IMR-90 (cell line): Measurements from ENCODE around the gene SEC61B. TPM values are rescaled to one million over a fixed set of nuclear protein-coding genes. Genes with fewer than 3 reads are reported as not detected.

Experiments
- ATAC-seq: fragments of 200-7000 bp; cut with Tn5 transposase; 2 replicates; pipeline ENCODE4 v1.9.1; 2020; ENCODE audit warnings: low read depth, mild to moderate bottlenecking, moderate library complexity
- BruUV-seq: library from RNA; stranded (reverse); fragments of 400-500 nt; replicated peaks from 2 replicates; lab custom pipeline; 2021; lab: Mats Ljungman, UMichigan
- CTCF ChIA-PET: fragments of 300-600 bp; formaldehyde crosslinking; extraction: SDS; loops from one replicate; lab custom pipeline; 2021; ENCODE audit warnings: antibody characterized with exemption; lab: Yijun Ruan, JAX
- POLR2A ChIA-PET: fragments of 300-600 bp; sonication (Branson Sonifier 250); formaldehyde crosslinking; loops from one replicate; lab custom pipeline; 2022; ENCODE audit warnings: antibody characterized with exemption; ENCODE audit not compliant: unreplicated experiment; lab: Charles Lee
- DNase-seq: peaks from one replicate; pipeline ENCODE4 v3.0.0; 2013
- H2AFZ ChIP-seq: replicated peaks from 2 replicates; pipeline ENCODE3; 2013; ENCODE audit warnings: low read length, mild to moderate bottlenecking; ENCODE audit not compliant: poor library complexity
- H2AK5ac ChIP-seq: 2 replicates; pipeline ENCODE4 v1.6.1; 2013; ENCODE audit warnings: low read depth, low read length, inconsistent platforms
- H2AK9ac ChIP-seq: replicated peaks from 2 replicates; pipeline ENCODE3; 2013; ENCODE audit warnings: mild to moderate bottlenecking, low read depth, low read length, moderate library complexity; ENCODE audit not compliant: poor library complexity
- H2BK120ac ChIP-seq: 2 replicates; pipeline ENCODE4 v1.6.1; 2013; ENCODE audit warnings: low read depth, low read length, inconsistent platforms
- H2BK15ac ChIP-seq: 3 replicates; pipeline ENCODE4 v1.6.1; 2013; ENCODE audit warnings: low read depth, low read length, inconsistent platforms
- H2BK20ac ChIP-seq: 2 replicates; pipeline ENCODE4 v1.6.1; 2013; ENCODE audit warnings: low read depth, mild to moderate bottlenecking, inconsistent platforms, low read length, moderate library complexity
- H2BK5ac ChIP-seq: 2 replicates; pipeline ENCODE4 v1.6.1; 2013; ENCODE audit warnings: mild to moderate bottlenecking, low read depth, low read length, inconsistent platforms; ENCODE audit not compliant: poor library complexity, severe bottlenecking
- H3K14ac ChIP-seq: replicated peaks from 2 replicates; pipeline ENCODE4 v1.6.1; 2013; ENCODE audit warnings: low read depth, low read length, inconsistent platforms
- H3K18ac ChIP-seq: 2 replicates; pipeline ENCODE4 v1.6.1; 2013; ENCODE audit warnings: low read depth, low read length, control low read depth
- H3K23ac ChIP-seq: 2 replicates; pipeline ENCODE4 v1.6.1; 2013; ENCODE audit warnings: low read depth, low read length, inconsistent platforms
- H3K27ac ChIP-seq: 2 replicates; pipeline ENCODE4 v1.5.1; 2013; ENCODE audit warnings: mild to moderate bottlenecking, control low read depth, low read length; ENCODE audit not compliant: insufficient read depth
- H3K27me3 ChIP-seq: 2 replicates; pipeline ENCODE4 v1.6.1; 2013; ENCODE audit warnings: low read length; ENCODE audit not compliant: control insufficient read depth, insufficient read depth
- H3K36me3 ChIP-seq: 2 replicates; pipeline ENCODE4 v1.6.1; 2013; ENCODE audit warnings: low read length, mixed read lengths; ENCODE audit not compliant: control insufficient read depth, insufficient read depth
- H3K4ac ChIP-seq: 2 replicates; pipeline ENCODE4 v1.6.1; 2013; ENCODE audit warnings: low read depth, low read length, inconsistent platforms
- H3K4me1 ChIP-seq: 2 replicates; pipeline ENCODE4 v1.6.1; 2013; ENCODE audit warnings: low read length, mixed read lengths; ENCODE audit not compliant: control insufficient read depth, insufficient read depth
- H3K4me2 ChIP-seq: 2 replicates; pipeline ENCODE4 v1.6.1; 2013; ENCODE audit warnings: low read depth, mild to moderate bottlenecking, control low read depth, low read length, moderate library complexity
- H3K4me3 ChIP-seq: 2 replicates; pipeline ENCODE4 v1.5.1; 2013; ENCODE audit warnings: low read depth, mild to moderate bottlenecking, control low read depth, low read length, moderate library complexity; ENCODE audit not compliant: insufficient read depth
- H3K56ac ChIP-seq: 2 replicates; pipeline ENCODE4 v1.6.1; 2013; ENCODE audit warnings: low read length, inconsistent platforms; ENCODE audit not compliant: insufficient read depth; ENCODE audit errors: extremely low read depth
- H3K79me1 ChIP-seq, 2 experiments: 2 replicates each; pipeline ENCODE4 v1.6.1; 2013; ENCODE audit warnings: low read length in 2 of 2, inconsistent platforms in 1 of 2, low read depth in 1 of 2
- H3K9ac ChIP-seq: 2 replicates; pipeline ENCODE4 v1.6.1; 2013; ENCODE audit warnings: low read depth, low read length, control low read depth
- H3K9me1 ChIP-seq: 2 replicates; pipeline ENCODE4 v1.6.1; 2013; ENCODE audit warnings: low read length, inconsistent platforms; ENCODE audit not compliant: insufficient read depth
- H3K9me3 ChIP-seq: 2 replicates; pipeline ENCODE4 v1.6.1; 2013; ENCODE audit warnings: low read length; ENCODE audit not compliant: control insufficient read depth, insufficient read depth
- H4K20me1 ChIP-seq: 2 replicates; pipeline ENCODE4 v1.6.1; 2013; ENCODE audit warnings: low read length, inconsistent platforms; ENCODE audit not compliant: insufficient read depth
- H4K5ac ChIP-seq: 2 replicates; pipeline ENCODE4 v1.6.1; 2013; ENCODE audit warnings: mild to moderate bottlenecking, low read depth, low read length, control low read depth
- H4K8ac ChIP-seq, 2 experiments: 2 replicates each; pipeline ENCODE4 v1.6.1; 2013; ENCODE audit warnings: low read depth in 2 of 2, low read length in 2 of 2, control low read depth in 1 of 2, inconsistent platforms in 1 of 2
- H4K91ac ChIP-seq: 2 replicates; pipeline ENCODE4 v1.6.1; 2013; ENCODE audit warnings: low read depth, low read length, inconsistent platforms; ENCODE audit not compliant: insufficient read depth
- BHLHE40 ChIP-seq: fragments of 150-350 bp; IDR thresholded peaks from 2 replicates; pipeline ENCODE4 v1.6.1; 2016; ENCODE audit warnings: mild to moderate bottlenecking, low read depth, low read length
- CEBPB ChIP-seq: IDR thresholded peaks from 2 replicates; pipeline ENCODE4 v1.6.1; 2012; ENCODE audit warnings: low read depth, low read length, improper control_type of control experiment
- FOS ChIP-seq: fragments of 150-350 bp; IDR thresholded peaks from 2 replicates; pipeline ENCODE4 v1.6.1; 2016; ENCODE audit warnings: low read depth, low read length
- MAFK ChIP-seq: IDR thresholded peaks from 2 replicates; pipeline ENCODE4 v1.6.1; 2012; ENCODE audit warnings: low read depth, low read length, improper control_type of control experiment
- WGBS, 2 experiments: methylation state at CpG; one replicate each; pipeline versions ENCODE4 v1.1.5 to v1.1.7; 2013; ENCODE audit warnings: missing lambda C conversion rate in 2 of 2; ENCODE audit not compliant: insufficient read length in 1 of 2; ENCODE audit errors: extremely low coverage in 2 of 2; 5-methylcytosine and 5-hydroxymethylcytosine counted together
- dilution Hi-C: fragments of 300-500 bp; cut with HindIII; formaldehyde crosslinking; loops from one replicate; pipeline ENCODE4 v1.14.3; 2018; ENCODE audit warnings: low sequenced_read_pairs; ENCODE audit not compliant: unreplicated experiment
- in situ Hi-C: fragments of 300-500 bp; cut with MboI; formaldehyde crosslinking; loops from 3 replicates; pipeline ENCODE4 v1.14.3; 2019; ENCODE audit warnings: low sequenced_read_pairs, inconsistent platforms, mixed read lengths
- intact Hi-C: fragments of 100-400 bp; cut with micrococcal nuclease; formaldehyde crosslinking; loops from 2 replicates; pipeline ENCODE4 v1.10.0; 2022
- polyA plus RNA-seq, 3 experiments: library from polyadenylated mRNA; depleted of rRNA; stranded (reverse); fragments of >200 nt; gene quantifications; 2 replicates each; pipeline ENCODE4 v1.2.3, GENCODE V29; 2012; ENCODE audit warnings: low replicate concordance in 1 of 3
- total RNA-seq: library from RNA; depleted of rRNA; stranded (reverse); fragments of >200 nt; gene quantifications from 2 replicates; pipeline ENCODE4 v1.2.3, GENCODE V29; 2012
- TF ChIP-seq, protein P1 (sequence below): conservative IDR thresholded peaks from 2 replicates; pipeline ENCODE4 v1.5.1; 2012; ENCODE audit warnings: mild to moderate bottlenecking, low read depth, low read length, improper control_type of control experiment
- TF ChIP-seq, protein P2 (sequence below): fragments of 150-350 bp; IDR thresholded peaks from 2 replicates; pipeline ENCODE4 v1.6.1; 2017; ENCODE audit warnings: mild to moderate bottlenecking, antibody characterized with exemption, low read length, low read depth

The SEC61B gene
- total and polyA plus RNA-seq, 2 of the 4 experiments (the other 2 are of a cell fraction) = 180 to 281 TPM

DNA sequence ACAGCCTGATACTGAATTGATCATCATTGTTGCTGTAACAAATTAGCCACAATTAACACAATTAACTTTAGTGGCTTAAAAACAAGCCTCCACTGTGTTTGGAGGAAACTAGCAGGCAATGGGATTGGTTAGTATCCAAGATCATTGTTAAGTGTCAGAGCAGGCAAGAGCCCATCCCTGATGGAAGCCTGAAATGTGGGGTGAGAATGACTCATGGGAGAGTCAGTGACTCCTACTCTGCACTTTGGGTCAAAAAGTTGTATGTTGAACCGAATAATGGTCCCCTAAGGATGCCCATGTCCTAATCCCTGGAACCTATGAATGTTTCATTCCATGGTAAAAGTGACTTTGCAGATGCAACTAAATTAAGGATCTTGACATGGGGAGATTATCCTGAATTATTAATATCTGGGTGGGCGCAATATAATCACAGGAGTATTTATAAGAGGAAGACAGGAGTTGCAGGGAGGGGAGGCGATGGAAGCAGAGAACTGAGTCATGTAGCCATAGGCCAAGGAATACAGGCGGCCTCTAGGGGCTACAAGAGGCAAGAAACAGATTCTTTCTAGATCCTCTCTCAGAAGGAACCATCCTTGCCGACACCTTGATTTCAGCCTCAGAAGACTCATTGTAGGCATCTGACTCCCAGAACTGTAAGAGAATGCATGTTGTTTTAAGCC, 29.2 kb upstream of the SEC61B start:
- no peaks in the 10 kb centered on the region for H4K20me1 ChIP-seq
- H3K23ac ChIP-seq = no peak overlapping the region
- H3K18ac ChIP-seq = no peak overlapping the region
- peaks cover 7% of the 10 kb centered on the region for H3K9me3 ChIP-seq
- no peak overlapping the region for H3K4ac ChIP-seq
- no peaks in the 10 kb centered on the region for H3K36me3 ChIP-seq
- H4K5ac ChIP-seq = no peak overlapping the region
- peaks cover 4% of the 10 kb centered on the region for H3K4me1 ChIP-seq
- no peak overlapping the region for H2BK20ac ChIP-seq
- no peak overlapping the region for H3K56ac ChIP-seq
- no peak overlapping the region for H2BK120ac ChIP-seq
- ChIA-PET CTCF (no interaction called here), POLR2A (no interaction called here)
- no peak overlapping the region for H2BK5ac ChIP-seq
- ATAC-seq = peak; percentile 32; the same call in 1 of the 2 replicates
- in situ Hi-C loops = loop anchor here (25.0 kb wide), 1 partner anchor 1394 kb away; the partner anchor contains the start of gene CAVIN4
- dilution Hi-C loops = no loop called here
- no peak overlapping the region for H4K91ac ChIP-seq
- no peak overlapping the region for H3K9ac ChIP-seq
- TF ChIP-seq FOS (no peak), CEBPB (no peak), BHLHE40 (no peak), MAFK (no peak)
- TF ChIP-seq, protein P1, sequence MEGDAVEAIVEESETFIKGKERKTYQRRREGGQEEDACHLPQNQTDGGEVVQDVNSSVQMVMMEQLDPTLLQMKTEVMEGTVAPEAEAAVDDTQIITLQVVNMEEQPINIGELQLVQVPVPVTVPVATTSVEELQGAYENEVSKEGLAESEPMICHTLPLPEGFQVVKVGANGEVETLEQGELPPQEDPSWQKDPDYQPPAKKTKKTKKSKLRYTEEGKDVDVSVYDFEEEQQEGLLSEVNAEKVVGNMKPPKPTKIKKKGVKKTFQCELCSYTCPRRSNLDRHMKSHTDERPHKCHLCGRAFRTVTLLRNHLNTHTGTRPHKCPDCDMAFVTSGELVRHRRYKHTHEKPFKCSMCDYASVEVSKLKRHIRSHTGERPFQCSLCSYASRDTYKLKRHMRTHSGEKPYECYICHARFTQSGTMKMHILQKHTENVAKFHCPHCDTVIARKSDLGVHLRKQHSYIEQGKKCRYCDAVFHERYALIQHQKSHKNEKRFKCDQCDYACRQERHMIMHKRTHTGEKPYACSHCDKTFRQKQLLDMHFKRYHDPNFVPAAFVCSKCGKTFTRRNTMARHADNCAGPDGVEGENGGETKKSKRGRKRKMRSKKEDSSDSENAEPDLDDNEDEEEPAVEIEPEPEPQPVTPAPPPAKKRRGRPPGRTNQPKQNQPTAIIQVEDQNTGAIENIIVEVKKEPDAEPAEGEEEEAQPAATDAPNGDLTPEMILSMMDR = 0 out of 2 replicates have a peak, but pooled peaks have one; percentile 23
- TF ChIP-seq, protein P2, sequence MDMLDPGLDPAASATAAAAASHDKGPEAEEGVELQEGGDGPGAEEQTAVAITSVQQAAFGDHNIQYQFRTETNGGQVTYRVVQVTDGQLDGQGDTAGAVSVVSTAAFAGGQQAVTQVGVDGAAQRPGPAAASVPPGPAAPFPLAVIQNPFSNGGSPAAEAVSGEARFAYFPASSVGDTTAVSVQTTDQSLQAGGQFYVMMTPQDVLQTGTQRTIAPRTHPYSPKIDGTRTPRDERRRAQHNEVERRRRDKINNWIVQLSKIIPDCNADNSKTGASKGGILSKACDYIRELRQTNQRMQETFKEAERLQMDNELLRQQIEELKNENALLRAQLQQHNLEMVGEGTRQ = no peak
- WGBS, 2 experiments = 80% methylated on average over 1 of the region's 5 CpGs; no CpG with 5 or more reads in 1 of the 2 experiments
- no peak overlapping the region for H3K4me3 ChIP-seq
- H3K4me2 ChIP-seq = no peak overlapping the region
- peak; percentile 24 for DNase-seq
- no peaks in the 10 kb centered on the region for H3K9me1 ChIP-seq
- H4K8ac ChIP-seq = no peak overlapping the region
- no peak overlapping the region for H3K14ac ChIP-seq
- H3K79me1 ChIP-seq = no peaks in the 10 kb centered on the region
- H2AK9ac ChIP-seq = no peak overlapping the region
- no peak overlapping the region for H2AK5ac ChIP-seq
- H2AFZ ChIP-seq = no peak overlapping the region
- BruUV-seq = no TSS peak
- H2BK15ac ChIP-seq = no peak overlapping the region
- H3K27me3 ChIP-seq = peaks cover 8% of the 10 kb centered on the region
- intact Hi-C loops = no loop called here
- no peak overlapping the region for H3K27ac ChIP-seq
